Loucy (cell line): ENCODE measurements around the gene PNPLA7.
A peak's percentile ranks its signal among the peaks of the same experiment; 100 is the strongest.

Source experiments
- H2AFZ ChIP-seq: fragments of 200-600 bp; sonication (generic); 2 replicates; pipeline ENCODE4 v1.6.0; 2016; ENCODE audit warnings: antibody characterized with exemption, mild to moderate bottlenecking, low read length, moderate library complexity
- H3F3A ChIP-seq: fragments of 200-600 bp; 2 replicates; pipeline ENCODE4 v1.6.0; 2016; ENCODE audit warnings: antibody characterized with exemption, low read depth, mild to moderate bottlenecking
- H3K27me3 ChIP-seq: fragments of 200-600 bp; sonication (generic); 2 replicates; pipeline ENCODE4 v1.6.1; 2014; ENCODE audit warnings: low read length, mild to moderate bottlenecking; ENCODE audit not compliant: insufficient read depth, poor library complexity, severe bottlenecking
- H3K36me3 ChIP-seq: fragments of 200-600 bp; sonication (generic); 2 replicates; pipeline ENCODE4 v1.6.1; 2016; ENCODE audit warnings: low read length; ENCODE audit not compliant: insufficient read depth
- H3K4me1 ChIP-seq: fragments of 200-600 bp; sonication (generic); 2 replicates; pipeline ENCODE4 v1.5.1; 2014; ENCODE audit warnings: low read length, mild to moderate bottlenecking; ENCODE audit not compliant: insufficient read depth, poor library complexity, severe bottlenecking
- H3K4me2 ChIP-seq: fragments of 200-600 bp; sonication (generic); 2 replicates; pipeline ENCODE4 v1.6.0; 2014; ENCODE audit warnings: antibody characterized with exemption, low read length, low read depth, mild to moderate bottlenecking; ENCODE audit not compliant: poor library complexity, severe bottlenecking
- H3K4me3 ChIP-seq: fragments of 200-600 bp; sonication (generic); 2 replicates; pipeline ENCODE4 v1.5.1; 2014; ENCODE audit warnings: low read length, mild to moderate bottlenecking, mixed read lengths; ENCODE audit not compliant: poor library complexity, severe bottlenecking
- H3K79me2 ChIP-seq: fragments of 200-600 bp; sonication (generic); 2 replicates; pipeline ENCODE4 v1.6.1; 2014; ENCODE audit warnings: low read length; ENCODE audit not compliant: insufficient read depth
- H3K9ac ChIP-seq: fragments of 200-600 bp; sonication (generic); 2 replicates; pipeline ENCODE4 v1.6.0; 2014; ENCODE audit warnings: mild to moderate bottlenecking, low read depth, low read length, moderate library complexity; ENCODE audit not compliant: poor library complexity, severe bottlenecking
- H3K9me2 ChIP-seq: fragments of 200-600 bp; sonication (generic); replicated peaks from 2 replicates; pipeline ENCODE4 v1.6.1; 2016; ENCODE audit warnings: low read depth, low read length, mixed read lengths
- H3K9me3 ChIP-seq: fragments of 200-600 bp; sonication (generic); 2 replicates; pipeline ENCODE4 v1.6.1; 2014; ENCODE audit warnings: mild to moderate bottlenecking, antibody characterized with exemption, low read length, low read depth; ENCODE audit not compliant: insufficient read depth
- H4K20me1 ChIP-seq: fragments of 200-600 bp; sonication (generic); 2 replicates; pipeline ENCODE4 v1.6.0; 2014; ENCODE audit warnings: antibody characterized with exemption, low read length, mild to moderate bottlenecking; ENCODE audit not compliant: insufficient read depth, poor library complexity, severe bottlenecking
- EZH2phosphoT487 ChIP-seq: fragments of 200-600 bp; IDR thresholded peaks from 2 replicates; pipeline ENCODE4 v1.6.1; 2018; ENCODE audit warnings: antibody characterized with exemption, mild to moderate bottlenecking, moderate library complexity, borderline replicate concordance
- TF ChIP-seq, protein P1 (sequence below): fragments of 200-600 bp; sonication (generic); conservative IDR thresholded peaks from 2 replicates; pipeline ENCODE4 v1.5.1; 2014; ENCODE audit warnings: mild to moderate bottlenecking, antibody characterized with exemption, low read length

The PNPLA7 gene

DNA sequence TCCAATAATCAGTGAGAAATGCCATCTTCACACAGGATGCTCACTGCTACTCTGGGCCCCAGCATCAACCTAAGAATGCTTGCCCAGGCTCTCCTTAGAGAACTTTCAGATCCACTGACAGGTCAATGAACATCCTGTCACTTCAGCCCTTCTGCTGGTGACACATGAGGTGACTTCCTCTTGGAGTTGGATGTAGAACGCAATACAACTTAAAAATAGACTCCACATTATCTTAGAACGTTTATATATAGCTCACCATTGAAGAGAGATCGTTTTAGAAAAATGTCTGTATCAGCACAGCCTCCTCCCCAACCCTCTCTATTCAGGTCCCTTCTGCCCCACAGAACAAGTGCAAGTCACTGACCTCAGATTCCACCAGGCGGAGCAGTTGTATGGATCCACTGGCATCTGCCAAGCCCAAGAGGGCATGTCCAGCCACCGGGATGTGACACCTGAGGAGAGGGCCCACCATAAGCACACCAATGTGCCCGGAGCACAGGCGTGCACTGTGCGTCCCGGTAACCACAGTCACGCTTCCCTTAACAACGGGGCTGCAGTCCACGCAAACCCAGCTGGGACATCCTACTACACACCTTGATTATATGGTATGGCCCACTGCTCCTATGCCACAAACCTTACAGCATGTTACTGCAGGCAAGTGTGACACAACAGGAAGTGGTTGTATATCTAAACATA is 25.7 kb upstream of the PNPLA7 start:
- peaks cover 35% of the 10 kb centered on the region for H3K79me2 ChIP-seq
- peak overlapping the region; percentile 29 for H3K9ac ChIP-seq

DNA sequence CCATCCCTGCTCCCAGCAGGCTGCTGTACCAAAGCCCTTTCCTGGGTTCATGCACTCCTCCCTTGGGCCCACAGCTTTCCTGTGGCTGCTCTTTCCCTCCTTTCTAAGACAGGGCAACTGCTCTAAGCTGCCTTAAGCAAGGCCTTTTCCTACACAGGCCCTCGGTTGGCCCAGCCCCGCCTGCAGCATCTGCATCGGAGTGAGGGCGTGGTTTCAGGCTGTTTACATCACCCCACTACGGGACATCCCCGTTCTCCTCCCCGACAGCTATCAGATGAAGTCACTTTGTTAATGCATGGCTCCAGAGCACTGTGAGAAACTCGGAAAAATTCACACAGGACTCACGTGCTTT is 25.1 kb upstream of the PNPLA7 start:
- Histone ChIP-seq H3K79me2 (peaks cover 35% of the 10 kb centered on the region), H3K27me3 (no peaks in the 10 kb centered on the region), H3K4me3 (peak overlapping the region; percentile 96), H3K36me3 (peaks cover 20% of the 10 kb centered on the region; the same call in 1 of the 2 replicates), H3K4me1 (peaks cover 21% of the 10 kb centered on the region), H4K20me1 (peaks cover 23% of the 10 kb centered on the region), H3F3A (no peaks in the 10 kb centered on the region), H3K9ac (peak overlapping the region; percentile 29), H3K9me2 (no peaks in the 10 kb centered on the region), H3K4me2 (peak overlapping the region; percentile 89), H2AFZ (no peak overlapping the region), H3K9me3 (no peaks in the 10 kb centered on the region)
- TF ChIP-seq, protein P1, sequence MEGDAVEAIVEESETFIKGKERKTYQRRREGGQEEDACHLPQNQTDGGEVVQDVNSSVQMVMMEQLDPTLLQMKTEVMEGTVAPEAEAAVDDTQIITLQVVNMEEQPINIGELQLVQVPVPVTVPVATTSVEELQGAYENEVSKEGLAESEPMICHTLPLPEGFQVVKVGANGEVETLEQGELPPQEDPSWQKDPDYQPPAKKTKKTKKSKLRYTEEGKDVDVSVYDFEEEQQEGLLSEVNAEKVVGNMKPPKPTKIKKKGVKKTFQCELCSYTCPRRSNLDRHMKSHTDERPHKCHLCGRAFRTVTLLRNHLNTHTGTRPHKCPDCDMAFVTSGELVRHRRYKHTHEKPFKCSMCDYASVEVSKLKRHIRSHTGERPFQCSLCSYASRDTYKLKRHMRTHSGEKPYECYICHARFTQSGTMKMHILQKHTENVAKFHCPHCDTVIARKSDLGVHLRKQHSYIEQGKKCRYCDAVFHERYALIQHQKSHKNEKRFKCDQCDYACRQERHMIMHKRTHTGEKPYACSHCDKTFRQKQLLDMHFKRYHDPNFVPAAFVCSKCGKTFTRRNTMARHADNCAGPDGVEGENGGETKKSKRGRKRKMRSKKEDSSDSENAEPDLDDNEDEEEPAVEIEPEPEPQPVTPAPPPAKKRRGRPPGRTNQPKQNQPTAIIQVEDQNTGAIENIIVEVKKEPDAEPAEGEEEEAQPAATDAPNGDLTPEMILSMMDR: no peak
- TF ChIP-seq EZH2phosphoT487: no peak

More for the DNA sequence above, 25.7 kb upstream of the PNPLA7 start:
- TF ChIP-seq, protein P1: 0 out of 2 replicates have a peak, but pooled peaks have one; percentile 18
- TF ChIP-seq EZH2phosphoT487: no peak
- no peak overlapping the region for H2AFZ ChIP-seq
- H3K4me3 ChIP-seq: peak overlapping the region; percentile 96
- H4K20me1 ChIP-seq: peaks cover 23% of the 10 kb centered on the region
- no peaks in the 10 kb centered on the region for H3K27me3 ChIP-seq
- H3K4me2 ChIP-seq: peak overlapping the region; percentile 89
- peaks cover 20% of the 10 kb centered on the region; the same call in 1 of the 2 replicates for H3K36me3 ChIP-seq
- no peaks in the 10 kb centered on the region for H3K9me2 ChIP-seq
- peaks cover 21% of the 10 kb centered on the region for H3K4me1 ChIP-seq
- no peaks in the 10 kb centered on the region for H3F3A ChIP-seq
- H3K9me3 ChIP-seq: no peaks in the 10 kb centered on the region

DNA sequence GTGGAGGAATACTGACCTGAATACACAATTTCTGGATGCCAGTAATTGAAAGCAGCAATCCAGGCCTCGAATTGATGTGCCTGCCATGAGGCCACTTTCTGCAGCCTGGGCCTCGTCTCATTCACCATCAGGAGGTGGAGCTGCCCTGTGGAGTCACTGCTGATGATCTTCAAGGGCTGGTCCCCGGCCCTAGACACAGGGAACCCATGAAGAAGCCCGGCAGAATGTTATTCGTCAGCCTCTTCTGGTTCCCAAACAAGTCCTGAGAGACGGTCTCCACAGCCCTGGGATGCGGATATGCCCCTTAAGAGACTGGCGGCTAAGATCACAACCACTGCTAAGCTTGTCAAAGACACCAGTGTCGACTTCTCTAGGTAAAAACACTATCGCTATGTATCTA is 24.0 kb upstream of the PNPLA7 start:
- H3K4me1 ChIP-seq: peaks cover 21% of the 10 kb centered on the region
- no peaks in the 10 kb centered on the region for H3K9me3 ChIP-seq
- no peak overlapping the region for H3K4me3 ChIP-seq
- TF ChIP-seq, protein P1: no peak
- TF ChIP-seq EZH2phosphoT487: no peak
- no peak overlapping the region for H3K9ac ChIP-seq
- no peaks in the 10 kb centered on the region for H3K27me3 ChIP-seq
- peaks cover 20% of the 10 kb centered on the region; the same call in 1 of the 2 replicates for H3K36me3 ChIP-seq
- H3K79me2 ChIP-seq: peaks cover 41% of the 10 kb centered on the region
- H2AFZ ChIP-seq: no peak overlapping the region
- H4K20me1 ChIP-seq: peaks cover 23% of the 10 kb centered on the region
- no peaks in the 10 kb centered on the region for H3F3A ChIP-seq
- H3K9me2 ChIP-seq: no peaks in the 10 kb centered on the region
- H3K4me2 ChIP-seq: no peak overlapping the region
